Activated CD4-positive, alpha-beta T cell treated with anti-CD3 and anti-CD28 coated beads for 36 hours (primary cell): ENCODE data around the gene INTS6. TPM values are rescaled to one million over a fixed set of nuclear protein-coding genes. Genes with fewer than 3 reads are reported as not detected.
A peak's percentile ranks its signal among the peaks of the same experiment; 100 is the strongest.

Experiments used
- ATAC-seq: fragments of 200-7000 bp; cut with Tn5 transposase; one replicate; pipeline ENCODE4 v1.10.0; 2021; ENCODE audit warnings: mild to moderate bottlenecking, moderate library complexity
- CTCF ChIA-PET: fragments of 350-600 bp; sonication (Branson Sonifier 250); formaldehyde crosslinking; loops from one replicate; lab custom pipeline; 2021; ENCODE audit warnings: antibody characterized with exemption; lab: Charles Lee
- POLR2A ChIA-PET: fragments of 350-600 bp; sonication (Branson Sonifier 250); formaldehyde crosslinking; loops from one replicate; lab custom pipeline; 2021; ENCODE audit warnings: antibody characterized with exemption, inconsistent platforms; lab: Charles Lee
- DNase-seq: peaks from one replicate; pipeline ENCODE4 v3.0.0-alpha.2; 2020
- H3K27ac Mint-ChIP-seq: one replicate; pipeline ENCODE4 v1.8.0; 2021; ENCODE audit warnings: mixed read lengths
- H3K27me3 Mint-ChIP-seq: one replicate; pipeline ENCODE4 v1.8.0; 2021; ENCODE audit warnings: mixed read lengths
- H3K36me3 Mint-ChIP-seq: one replicate; pipeline ENCODE4 v1.8.0; 2021; ENCODE audit warnings: low read depth, mixed read lengths
- H3K4me1 Mint-ChIP-seq: one replicate; pipeline ENCODE4 v1.8.0; 2021; ENCODE audit warnings: mixed read lengths
- H3K4me3 Mint-ChIP-seq: one replicate; pipeline ENCODE4 v1.8.0; 2021; ENCODE audit warnings: mild to moderate bottlenecking, moderate library complexity, mixed read lengths
- H3K9me3 Mint-ChIP-seq: one replicate; pipeline ENCODE4 v1.8.0; 2021; ENCODE audit warnings: low read depth, mixed read lengths
- intact Hi-C, 2 experiments: fragments of 100-400 bp; cut with DNase I in 1 of 2; cut with micrococcal nuclease in 1 of 2; formaldehyde crosslinking; loops; one replicate each; pipeline versions ENCODE4 v1.14.2 to v1.15.1; 2022 to 2024; cut with DNase I, micrococcal nuclease
- total RNA-seq, 2 experiments: library from RNA; stranded (reverse); gene quantifications; one replicate each; pipeline ENCODE4 v1.2.3, GENCODE V29; 2021

INTS6 gene
- total RNA-seq, 2 experiments from 2014 or later = 47.9 to 50.3 TPM

DNA sequence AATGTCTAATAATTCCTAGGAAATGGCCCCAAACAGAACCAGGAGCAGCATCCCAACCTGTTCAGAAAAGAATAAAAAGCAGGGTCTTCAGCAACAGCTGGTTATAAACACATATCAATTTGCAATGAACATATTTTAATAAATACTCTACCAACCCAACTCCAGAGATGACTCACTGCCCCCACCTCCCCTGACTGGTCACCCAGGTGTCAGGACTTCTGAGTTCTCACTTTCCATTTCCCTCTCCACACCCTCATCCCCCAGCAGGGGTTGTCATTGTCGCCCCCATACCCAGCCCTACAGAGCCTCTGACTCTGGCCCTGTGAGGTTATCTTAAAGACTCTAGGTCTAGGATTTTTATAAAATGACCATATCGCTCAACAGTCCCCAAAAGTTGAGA lies 106.4 kb downstream of the INTS6 start:
- Mint-ChIP-seq H3K27ac (no peak overlapping the region), H3K27me3 (no peaks in the 10 kb centered on the region), H3K9me3 (no peaks in the 10 kb centered on the region), H3K4me3 (no peak overlapping the region), H3K4me1 (no peaks in the 10 kb centered on the region), H3K36me3 (peaks cover 2% of the 10 kb centered on the region)
- ChIA-PET POLR2A (no interaction called here), CTCF (interaction anchor here (0.7 kb wide), 1 partner anchor 818 kb away, joined by 4 read pairs; no protein-coding TSS in a partner anchor)
- intact Hi-C loops = no loop called here
- DNase-seq (no peak), ATAC-seq (peak; percentile 30)

DNA sequence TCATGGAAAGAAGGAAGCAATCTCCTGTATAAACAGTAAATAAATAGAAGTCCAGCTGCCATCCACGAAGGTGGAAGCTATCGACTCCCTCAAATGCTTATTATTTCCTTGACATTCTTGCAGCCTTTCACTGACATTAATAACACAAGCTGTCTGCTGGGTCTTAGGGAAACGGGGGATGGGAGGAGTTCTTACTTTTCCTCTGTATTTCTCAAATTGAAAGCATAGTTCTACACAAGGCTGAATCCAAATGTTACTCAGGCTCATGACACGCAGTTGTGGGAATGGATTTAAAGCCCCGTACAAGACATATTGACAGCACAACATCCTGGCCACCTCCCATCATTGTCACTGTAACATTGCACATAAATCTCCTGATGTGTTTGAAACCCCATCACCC lies 109.4 kb downstream of the INTS6 start:
- Mint-ChIP-seq H3K36me3 (no peaks in the 10 kb centered on the region), H3K27me3 (no peaks in the 10 kb centered on the region), H3K4me1 (peaks cover 5% of the 10 kb centered on the region), H3K27ac (no peak overlapping the region), H3K9me3 (no peaks in the 10 kb centered on the region), H3K4me3 (no peak overlapping the region)
- ChIA-PET POLR2A (no interaction called here), CTCF (interaction anchor here (1.0 to 1.7 kb wide), 3 partner anchors 47 to 128 kb away, joined by 3 to 4 read pairs (median 3); no protein-coding TSS in a partner anchor)
- intact Hi-C loops = no loop called here
- ATAC-seq (no peak), DNase-seq (no peak)

- CTCF ChIA-PET = interaction anchor here (1.7 kb wide), 1 partner anchor 57 kb away, joined by 4 read pairs; no protein-coding TSS in a partner anchor
- ATAC-seq (no peak), DNase-seq (no peak)
- Mint-ChIP-seq H3K36me3 (no peaks in the 10 kb centered on the region), H3K27me3 (no peaks in the 10 kb centered on the region), H3K9me3 (no peaks in the 10 kb centered on the region), H3K4me3 (no peak overlapping the region), H3K27ac (no peak overlapping the region), H3K4me1 (peaks cover 5% of the 10 kb centered on the region)
- intact Hi-C loops = no loop called here
- POLR2A ChIA-PET = no interaction called here
Observed at GRCh38 chr13:51342706-51343105, 110.1 kb downstream of the INTS6 start.

DNA sequence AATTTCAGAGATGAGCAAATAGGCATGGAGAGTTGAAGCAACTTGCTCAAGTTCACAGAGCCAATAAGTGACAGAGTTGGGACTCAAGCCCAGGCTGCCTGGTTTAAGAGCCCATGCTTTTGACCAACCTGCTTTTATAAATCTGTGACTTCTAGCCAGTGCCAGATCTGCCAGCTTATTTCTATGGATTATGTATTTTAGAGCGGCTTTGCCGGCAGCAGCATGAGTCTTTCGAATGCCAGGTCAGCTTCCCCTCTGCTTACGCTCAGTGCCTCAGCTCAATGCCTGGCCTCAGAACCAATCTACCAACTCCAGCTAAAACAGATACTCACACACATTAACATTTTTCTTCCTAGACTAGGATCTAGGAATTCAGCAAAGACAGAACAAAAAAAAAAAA lies 111.0 kb downstream of the INTS6 start:
- intact Hi-C loops = no loop called here
- ChIA-PET POLR2A (no interaction called here), CTCF (interaction anchor here (1.2 kb wide), 1 partner anchor 55 kb away, joined by 3 read pairs; no protein-coding TSS in a partner anchor)
- Mint-ChIP-seq H3K27me3 (no peaks in the 10 kb centered on the region), H3K4me1 (peaks cover 5% of the 10 kb centered on the region), H3K36me3 (no peaks in the 10 kb centered on the region), H3K4me3 (no peak overlapping the region), H3K27ac (no peak overlapping the region), H3K9me3 (no peaks in the 10 kb centered on the region)
- ATAC-seq = no peak
- no peak for DNase-seq

DNA sequence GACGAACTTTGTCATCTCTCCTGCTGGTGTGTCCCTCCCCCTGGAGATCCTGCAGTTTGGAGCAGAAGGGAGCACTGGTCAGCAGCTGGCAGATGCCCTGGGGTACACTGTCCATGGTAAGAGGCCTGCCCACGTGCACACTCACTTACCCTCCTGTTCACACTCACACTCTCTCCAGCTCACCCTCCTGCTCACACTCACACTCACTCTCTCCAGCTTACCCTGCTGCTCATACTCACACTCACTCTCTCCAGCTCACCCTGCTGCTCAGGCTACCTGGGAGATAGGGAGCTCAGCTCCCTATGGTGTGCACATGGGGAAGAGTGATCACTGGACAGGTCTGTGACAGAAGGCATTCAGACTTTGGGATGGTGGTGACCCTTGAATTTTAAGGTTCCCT lies 111.6 kb downstream of the INTS6 start:
- H3K27ac Mint-ChIP-seq = no peak overlapping the region
- no peaks in the 10 kb centered on the region for H3K9me3 Mint-ChIP-seq
- no peak for ATAC-seq

GRCh38 chr13:51339952-51340732 lies 112.7 kb downstream of the INTS6 start:
- H3K27me3 Mint-ChIP-seq = peaks cover 3% of the 10 kb centered on the region
- ATAC-seq (peak; percentile 65), DNase-seq (no peak)
- ChIA-PET CTCF (no interaction called here), POLR2A (no interaction called here)
- no peaks in the 10 kb centered on the region for H3K9me3 Mint-ChIP-seq
- intact Hi-C loops = no loop called here
- peak overlapping the region; percentile 21 for H3K27ac Mint-ChIP-seq
- no peaks in the 10 kb centered on the region for H3K36me3 Mint-ChIP-seq
- H3K4me3 Mint-ChIP-seq = no peak overlapping the region
- H3K4me1 Mint-ChIP-seq = peaks cover 5% of the 10 kb centered on the region

More for the DNA sequence above, 111.6 kb downstream of the INTS6 start:
- no peak overlapping the region for H3K4me3 Mint-ChIP-seq
- POLR2A ChIA-PET = no interaction called here
- peaks cover 5% of the 10 kb centered on the region for H3K4me1 Mint-ChIP-seq
- no peak for DNase-seq
- intact Hi-C loops = no loop called here
- H3K27me3 Mint-ChIP-seq = no peaks in the 10 kb centered on the region
- CTCF ChIA-PET = interaction anchor here (1.2 kb wide), 1 partner anchor 55 kb away, joined by 3 read pairs; no protein-coding TSS in a partner anchor
- no peaks in the 10 kb centered on the region for H3K36me3 Mint-ChIP-seq

DNA sequence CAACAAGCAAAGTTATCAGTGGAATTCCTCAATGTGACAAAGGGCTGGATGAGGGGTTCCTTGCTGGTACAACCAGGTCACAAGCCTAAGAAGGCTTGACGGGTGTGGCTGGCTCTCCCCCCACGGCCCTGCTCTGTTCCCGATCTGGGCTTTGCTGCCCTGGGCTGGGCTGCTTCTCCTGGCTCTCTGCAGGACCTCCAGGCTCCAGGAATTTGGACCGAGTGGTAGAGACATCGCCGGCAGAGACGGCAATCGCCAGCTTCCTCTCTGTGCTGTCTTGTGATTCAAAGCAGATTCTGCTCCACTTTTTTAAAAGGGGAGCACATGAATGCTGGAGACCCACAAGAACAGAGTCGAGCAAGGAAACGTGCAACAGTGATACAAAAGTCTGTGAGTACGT lies 113.5 kb downstream of the INTS6 start, which contains the start of gene SERPINE3:
SERPINE3 (plus strand) TSS at position 338 of the 400 bp plus-strand sequence. CDS start 1,401 bp downstream, outside the sequence.
- ATAC-seq = no peak
- Mint-ChIP-seq H3K27me3 (peaks cover 5% of the 10 kb centered on the region), H3K36me3 (no peaks in the 10 kb centered on the region), H3K9me3 (no peaks in the 10 kb centered on the region), H3K27ac (peak within 1 kb of the TSS; percentile 21), H3K4me1 (peaks cover 5% of the 10 kb centered on the region), H3K4me3 (no peak within 1 kb of the TSS)
- DNase-seq = no peak
- ChIA-PET POLR2A (no interaction called here), CTCF (no interaction called here)
- intact Hi-C loops = no loop called here

GRCh38 chr13:51336746-51337145 lies 116.1 kb downstream of the INTS6 start:
- POLR2A ChIA-PET = no interaction called here
- H3K27me3 Mint-ChIP-seq = peaks cover 5% of the 10 kb centered on the region
- no peaks in the 10 kb centered on the region for H3K9me3 Mint-ChIP-seq
- no peak overlapping the region for H3K27ac Mint-ChIP-seq
- intact Hi-C loops = no loop called here
- peaks cover 18% of the 10 kb centered on the region for H3K4me1 Mint-ChIP-seq
- DNase-seq = no peak
- no peak for ATAC-seq
- CTCF ChIA-PET = no interaction called here
- no peak overlapping the region for H3K4me3 Mint-ChIP-seq
- H3K36me3 Mint-ChIP-seq = no peaks in the 10 kb centered on the region

GRCh38 chr13:51333826-51334225 lies 119.0 kb downstream of the INTS6 start:
- intact Hi-C loops = no loop called here
- Mint-ChIP-seq H3K9me3 (no peaks in the 10 kb centered on the region), H3K4me3 (no peak overlapping the region), H3K27ac (no peak overlapping the region), H3K4me1 (peaks cover 26% of the 10 kb centered on the region), H3K36me3 (no peaks in the 10 kb centered on the region), H3K27me3 (peaks cover 5% of the 10 kb centered on the region)
- DNase-seq (no peak), ATAC-seq (no peak)
- ChIA-PET POLR2A (no interaction called here), CTCF (interaction anchor here (0.9 kb wide), 1 partner anchor 21 kb away, joined by 3 read pairs; no protein-coding TSS in a partner anchor)

DNA sequence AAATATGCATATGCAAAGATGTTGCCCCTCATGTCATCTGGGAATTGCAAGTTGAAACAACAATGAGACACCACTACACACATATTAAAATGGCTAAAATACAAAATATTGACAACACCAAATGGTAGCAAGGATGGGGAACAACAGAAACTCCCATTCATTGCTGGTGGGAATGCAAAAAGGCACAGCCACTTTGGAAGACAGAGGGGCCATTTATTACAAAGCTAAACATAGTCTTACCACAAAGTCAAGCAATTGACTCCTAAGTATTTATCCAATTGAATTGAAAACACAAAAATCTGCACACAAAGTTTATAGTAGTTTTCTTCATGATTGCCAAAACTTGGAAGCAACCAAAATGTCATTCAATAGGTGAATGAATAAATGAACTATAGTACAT lies 119.4 kb downstream of the INTS6 start:
- POLR2A ChIA-PET = no interaction called here
- Mint-ChIP-seq H3K27ac (no peak overlapping the region), H3K9me3 (no peaks in the 10 kb centered on the region), H3K27me3 (peaks cover 5% of the 10 kb centered on the region), H3K36me3 (no peaks in the 10 kb centered on the region), H3K4me3 (no peak overlapping the region), H3K4me1 (peaks cover 26% of the 10 kb centered on the region)
- no peak for DNase-seq
- CTCF ChIA-PET = interaction anchor here (0.9 kb wide), 1 partner anchor 21 kb away, joined by 3 read pairs; no protein-coding TSS in a partner anchor
- intact Hi-C loops = no loop called here
- ATAC-seq = no peak

DNA sequence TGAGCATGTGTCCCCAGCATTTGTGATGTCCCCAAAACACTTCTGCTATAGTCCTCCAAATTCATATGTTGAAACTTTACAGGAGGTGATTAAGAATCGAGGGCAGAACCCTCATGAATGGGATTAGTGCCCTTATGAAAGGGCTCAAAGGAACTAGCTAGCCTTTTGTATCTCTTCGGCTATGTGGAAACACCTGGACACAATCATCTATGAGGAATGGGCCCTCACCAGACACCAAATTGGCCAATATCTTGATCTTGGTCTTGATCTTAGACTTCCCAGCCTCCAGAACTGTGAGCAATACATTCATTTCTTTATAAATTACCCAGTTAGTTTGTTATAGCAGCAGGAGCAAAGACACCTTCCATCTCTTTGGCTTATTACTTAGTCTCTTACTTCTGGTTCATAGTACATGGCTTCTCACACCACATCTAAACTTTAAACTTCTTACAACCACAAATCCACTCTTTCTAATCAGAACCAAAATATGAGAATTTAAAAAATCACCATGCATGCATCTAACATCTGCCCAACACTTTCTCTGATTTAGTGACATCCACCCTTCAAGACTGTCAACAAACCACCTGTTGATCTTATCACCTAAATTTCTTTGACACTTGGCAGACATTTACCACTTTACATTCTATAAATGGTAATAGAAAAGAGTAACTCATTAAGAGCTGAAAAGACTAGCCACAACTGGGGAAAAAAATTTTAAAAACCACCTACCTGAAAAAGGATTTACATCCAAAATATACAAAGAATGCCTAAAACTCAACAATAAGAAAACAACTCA lies 120.1 kb downstream of the INTS6 start:
- intact Hi-C loops = no loop called here
- Mint-ChIP-seq H3K4me3 (no peak overlapping the region), H3K27ac (no peak overlapping the region), H3K9me3 (no peaks in the 10 kb centered on the region), H3K36me3 (no peaks in the 10 kb centered on the region), H3K27me3 (peaks cover 5% of the 10 kb centered on the region), H3K4me1 (peaks cover 26% of the 10 kb centered on the region)
- ATAC-seq (no peak), DNase-seq (no peak)
- ChIA-PET CTCF (interaction anchor here (0.7 kb wide), 1 partner anchor 12 kb away, joined by 3 read pairs; no protein-coding TSS in a partner anchor), POLR2A (no interaction called here)
